ENCODE data around the gene DLGAP4.

Gene DLGAP4

GRCh38 chr20:36544134-36545018 lies 238.2 kb downstream of the DLGAP4 start:
- peak; percentile 83 for ATAC-seq
- TF ChIP-seq ZC3H10 (CRISPR knock-in tag; IDR thresholded peaks at IDR 0.05) (no peak), ZNF70 (CRISPR knock-in tag; IDR thresholded peaks at IDR 0.05) (no peak), ZFP3 (CRISPR knock-in tag; IDR thresholded peaks at IDR 0.05) (peak; percentile 24; the same call in 1 of the 2 replicates), ISL1 (CRISPR knock-in tag; IDR thresholded peaks at IDR 0.05) (peak; percentile 92), POU6F1 (CRISPR knock-in tag; IDR thresholded peaks at IDR 0.05; ENCODE audit: borderline replicate concordance, low read depth) (no peak)

- ATAC-seq, result no peak
These were observed 240.1 kb downstream of the DLGAP4 start for GRCh38 chr20:36546111-36546736.

More at GRCh38 chr20:36546111-36546736, 240.1 kb downstream of the DLGAP4 start:
- TF ChIP-seq TOX (CRISPR knock-in tag; IDR thresholded peaks at IDR 0.05; ENCODE audit: borderline replicate concordance) (no peak), ISL1 (CRISPR knock-in tag; IDR thresholded peaks at IDR 0.05) (no peak), POU6F1 (CRISPR knock-in tag; IDR thresholded peaks at IDR 0.05; ENCODE audit: borderline replicate concordance, low read depth) (no peak), ZNF70 (CRISPR knock-in tag; IDR thresholded peaks at IDR 0.05) (no peak), ZNF8 (CRISPR knock-in tag; IDR thresholded peaks at IDR 0.05) (no peak), CSRNP3 (CRISPR knock-in tag; IDR thresholded peaks at IDR 0.05) (no peak), ZFP3 (CRISPR knock-in tag; IDR thresholded peaks at IDR 0.05) (no peak), CSDC2 (CRISPR knock-in tag; IDR thresholded peaks at IDR 0.05) (no peak), ESRRG (CRISPR knock-in tag; IDR thresholded peaks at IDR 0.05) (no peak), PATZ1 (CRISPR knock-in tag; IDR thresholded peaks at IDR 0.05; ENCODE audit: borderline replicate concordance) (no peak), ZC3H10 (CRISPR knock-in tag; IDR thresholded peaks at IDR 0.05) (no peak), TSHZ2 (CRISPR knock-in tag; IDR thresholded peaks at IDR 0.05) (no peak), TCF4 (CRISPR knock-in tag; IDR thresholded peaks at IDR 0.05; ENCODE audit: borderline replicate concordance) (no peak), ZNF565 (CRISPR knock-in tag; conservative IDR thresholded peaks at IDR 0.05; ENCODE audit: low read depth) (no peak), OSR1 (CRISPR knock-in tag; IDR thresholded peaks at IDR 0.05) (no peak), SNAI2 (CRISPR knock-in tag; IDR thresholded peaks at IDR 0.05) (no peak), ZFP30 (CRISPR knock-in tag; IDR thresholded peaks at IDR 0.05) (no peak), ARNTL (CRISPR knock-in tag; IDR thresholded peaks at IDR 0.05; ENCODE audit: borderline replicate concordance, low read depth) (no peak), CREB5 (CRISPR knock-in tag; IDR thresholded peaks at IDR 0.05; ENCODE audit: low read depth) (no peak)

Data from SK-N-SH treated with all-trans-retinoic acid at 6 μM for 48 hours (cell line).